Upper lobe of right lung (tissue), 1 donor: ENCODE results near the gene TARBP2. TPM values are rescaled to one million over a fixed set of nuclear protein-coding genes. Genes with fewer than 3 reads are reported as not detected.

Source experiments
- ATAC-seq: fragments of 200-7000 bp; cut with Tn5 transposase; one replicate; pipeline ENCODE4 v1.9.1; 2020; ENCODE audit warnings: mild to moderate bottlenecking, moderate library complexity
- DNase-seq: peaks from one replicate; pipeline ENCODE4 v3.0.0-alpha.2; 2020
- H3K27ac ChIP-seq: fragments of 200-600 bp; one replicate; pipeline ENCODE4 v1.8.0; 2022
- H3K27me3 ChIP-seq: fragments of 200-600 bp; one replicate; pipeline ENCODE4 v1.8.0; 2022; ENCODE audit warnings: mild to moderate bottlenecking
- H3K36me3 ChIP-seq: fragments of 200-600 bp; one replicate; pipeline ENCODE4 v1.8.0; 2022
- H3K4me1 ChIP-seq: fragments of 200-600 bp; one replicate; pipeline ENCODE4 v1.8.0; 2022
- H3K4me3 ChIP-seq: fragments of 200-600 bp; one replicate; pipeline ENCODE4 v1.8.0; 2022; ENCODE audit warnings: mild to moderate bottlenecking
- H3K9me3 ChIP-seq: fragments of 200-600 bp; one replicate; pipeline ENCODE4 v1.8.0; 2022
- intact Hi-C: fragments of 100-400 bp; cut with DNase I; formaldehyde crosslinking; loops from one replicate; pipeline ENCODE4 v1.11.0; 2022
- total RNA-seq: library from RNA; stranded (reverse); fragmentation: NEBNext Ultra II Directional; extraction: Animal tissue kit (Norgen Biotek cat#: 25700); gene quantifications from one replicate; pipeline ENCODE4 v1.2.1, GENCODE V29; 2021
- TF ChIP-seq, protein P1 (sequence below): fragments of 200-600 bp; IDR thresholded peaks from one replicate; pipeline ENCODE4 v1.8.0; 2022; ENCODE audit warnings: antibody characterized with exemption
- donor health status: DM: no; HTN: yes; CAD: no; lungs with severe emphysema.

TARBP2 gene
- total RNA-seq, 1 donor from 2014 or later, result 33.1 TPM

DNA sequence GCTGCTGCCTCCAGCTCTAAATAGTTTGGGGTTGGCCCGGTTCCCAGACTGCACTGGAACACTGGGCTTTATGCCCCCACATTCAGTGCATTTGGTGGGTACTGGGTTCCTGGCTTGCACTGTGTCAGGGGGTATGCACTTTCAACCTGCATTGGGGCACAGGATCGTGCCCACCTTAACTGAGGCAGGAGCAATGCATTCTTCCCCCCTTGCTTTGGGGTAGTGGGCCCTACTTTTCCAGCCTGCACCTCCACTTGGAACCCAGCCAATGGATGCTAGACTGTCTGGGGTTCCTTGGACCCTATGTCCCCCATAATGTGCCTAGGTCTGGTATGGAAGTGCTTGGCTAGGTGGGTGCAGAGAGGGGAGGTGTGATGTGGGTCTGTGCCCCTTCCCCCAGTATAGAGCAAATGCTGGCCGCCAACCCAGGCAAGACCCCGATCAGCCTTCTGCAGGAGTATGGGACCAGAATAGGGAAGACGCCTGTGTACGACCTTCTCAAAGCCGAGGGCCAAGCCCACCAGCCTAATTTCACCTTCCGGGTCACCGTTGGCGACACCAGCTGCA is 615 bp downstream of the TARBP2 start:
- Histone ChIP-seq H3K27ac (peak overlapping the region; percentile 97), H3K4me3 (peak overlapping the region; percentile 77), H3K4me1 (peaks cover 32% of the 10 kb centered on the region), H3K36me3 (peaks cover 23% of the 10 kb centered on the region), H3K9me3 (no peaks in the 10 kb centered on the region), H3K27me3 (no peaks in the 10 kb centered on the region)
- no peak for ATAC-seq
- intact Hi-C loops, result loop anchor here (10.0 kb wide), 1 partner anchor 147 kb away; no protein-coding TSS in a partner anchor
- TF ChIP-seq, protein P1, sequence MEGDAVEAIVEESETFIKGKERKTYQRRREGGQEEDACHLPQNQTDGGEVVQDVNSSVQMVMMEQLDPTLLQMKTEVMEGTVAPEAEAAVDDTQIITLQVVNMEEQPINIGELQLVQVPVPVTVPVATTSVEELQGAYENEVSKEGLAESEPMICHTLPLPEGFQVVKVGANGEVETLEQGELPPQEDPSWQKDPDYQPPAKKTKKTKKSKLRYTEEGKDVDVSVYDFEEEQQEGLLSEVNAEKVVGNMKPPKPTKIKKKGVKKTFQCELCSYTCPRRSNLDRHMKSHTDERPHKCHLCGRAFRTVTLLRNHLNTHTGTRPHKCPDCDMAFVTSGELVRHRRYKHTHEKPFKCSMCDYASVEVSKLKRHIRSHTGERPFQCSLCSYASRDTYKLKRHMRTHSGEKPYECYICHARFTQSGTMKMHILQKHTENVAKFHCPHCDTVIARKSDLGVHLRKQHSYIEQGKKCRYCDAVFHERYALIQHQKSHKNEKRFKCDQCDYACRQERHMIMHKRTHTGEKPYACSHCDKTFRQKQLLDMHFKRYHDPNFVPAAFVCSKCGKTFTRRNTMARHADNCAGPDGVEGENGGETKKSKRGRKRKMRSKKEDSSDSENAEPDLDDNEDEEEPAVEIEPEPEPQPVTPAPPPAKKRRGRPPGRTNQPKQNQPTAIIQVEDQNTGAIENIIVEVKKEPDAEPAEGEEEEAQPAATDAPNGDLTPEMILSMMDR, result no peak
- DNase-seq, result peak; percentile 61

DNA sequence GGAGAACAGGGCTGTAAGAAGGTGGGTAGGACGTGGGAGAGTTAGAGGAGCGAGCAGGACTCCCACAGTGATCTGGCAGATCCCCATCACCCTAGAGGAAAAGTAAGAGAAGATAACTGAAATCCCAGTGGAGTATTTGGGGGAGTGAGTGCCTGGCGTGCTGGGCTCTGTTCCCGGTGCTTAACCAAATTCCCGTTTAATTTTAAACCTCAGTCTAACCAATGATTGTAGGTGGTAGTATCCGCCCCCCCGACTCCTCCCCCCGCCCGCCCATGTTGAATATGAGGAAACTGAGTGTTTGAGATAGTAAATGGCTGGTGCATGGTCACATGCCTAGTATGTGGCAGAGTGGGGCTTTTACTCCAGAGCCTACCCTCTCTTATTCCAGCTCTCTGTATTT is 1.2 kb downstream of the TARBP2 start:
- peak; percentile 46 for DNase-seq
- no peak for ATAC-seq
- peaks cover 26% of the 10 kb centered on the region for H3K4me1 ChIP-seq
- H3K4me3 ChIP-seq, result peak overlapping the region; percentile 77
- H3K27me3 ChIP-seq, result no peaks in the 10 kb centered on the region
- TF ChIP-seq, protein P1, result no peak
- intact Hi-C loops, result loop anchor here (10.0 kb wide), 1 partner anchor 148 kb away; no protein-coding TSS in a partner anchor
- peaks cover 27% of the 10 kb centered on the region for H3K36me3 ChIP-seq
- H3K9me3 ChIP-seq, result no peaks in the 10 kb centered on the region
- H3K27ac ChIP-seq, result peak overlapping the region; percentile 97

DNA sequence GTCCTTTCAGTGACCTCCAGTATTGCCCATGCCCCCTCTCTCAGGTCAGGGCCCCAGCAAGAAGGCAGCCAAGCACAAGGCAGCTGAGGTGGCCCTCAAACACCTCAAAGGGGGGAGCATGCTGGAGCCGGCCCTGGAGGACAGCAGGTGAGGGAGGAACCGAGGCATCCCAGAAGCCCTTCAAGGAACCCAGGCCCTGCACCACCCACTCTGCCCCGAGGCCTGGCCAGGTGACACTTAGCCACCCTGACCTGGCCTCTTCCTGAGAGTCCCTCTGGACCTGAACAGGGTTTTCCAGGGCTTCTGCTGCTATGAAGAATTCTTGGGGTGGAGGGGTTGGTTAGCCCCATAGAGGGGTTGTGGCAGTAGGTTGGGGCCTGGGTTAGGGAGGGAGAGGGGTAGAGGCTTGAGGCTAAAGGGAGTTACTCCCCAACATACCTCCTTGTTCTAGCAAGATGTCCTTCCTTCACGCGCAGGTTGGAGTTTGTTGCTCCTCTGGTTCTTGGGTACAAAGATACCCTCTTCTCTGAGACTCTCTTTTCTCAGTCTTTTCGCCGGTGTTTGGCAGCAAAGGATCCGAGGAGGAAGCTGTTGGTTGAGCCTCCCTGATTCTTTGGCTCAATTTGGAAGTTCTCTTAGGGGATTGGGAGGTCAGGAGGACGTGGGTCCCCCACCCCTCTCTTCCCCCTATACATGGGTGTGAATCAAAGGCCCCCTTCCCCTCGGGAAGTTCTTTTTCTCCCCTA is 2.1 kb downstream of the TARBP2 start:
- DNase-seq (peak; percentile 62), ATAC-seq (no peak)
- TF ChIP-seq, protein P1, result no peak
- intact Hi-C loops, result loop anchor here (10.0 kb wide), 1 partner anchor 148 kb away; no protein-coding TSS in a partner anchor
- Histone ChIP-seq H3K9me3 (no peaks in the 10 kb centered on the region), H3K4me1 (peaks cover 20% of the 10 kb centered on the region), H3K27ac (peak overlapping the region; percentile 82), H3K27me3 (no peaks in the 10 kb centered on the region), H3K4me3 (peak overlapping the region; percentile 2), H3K36me3 (peaks cover 27% of the 10 kb centered on the region)

DNA sequence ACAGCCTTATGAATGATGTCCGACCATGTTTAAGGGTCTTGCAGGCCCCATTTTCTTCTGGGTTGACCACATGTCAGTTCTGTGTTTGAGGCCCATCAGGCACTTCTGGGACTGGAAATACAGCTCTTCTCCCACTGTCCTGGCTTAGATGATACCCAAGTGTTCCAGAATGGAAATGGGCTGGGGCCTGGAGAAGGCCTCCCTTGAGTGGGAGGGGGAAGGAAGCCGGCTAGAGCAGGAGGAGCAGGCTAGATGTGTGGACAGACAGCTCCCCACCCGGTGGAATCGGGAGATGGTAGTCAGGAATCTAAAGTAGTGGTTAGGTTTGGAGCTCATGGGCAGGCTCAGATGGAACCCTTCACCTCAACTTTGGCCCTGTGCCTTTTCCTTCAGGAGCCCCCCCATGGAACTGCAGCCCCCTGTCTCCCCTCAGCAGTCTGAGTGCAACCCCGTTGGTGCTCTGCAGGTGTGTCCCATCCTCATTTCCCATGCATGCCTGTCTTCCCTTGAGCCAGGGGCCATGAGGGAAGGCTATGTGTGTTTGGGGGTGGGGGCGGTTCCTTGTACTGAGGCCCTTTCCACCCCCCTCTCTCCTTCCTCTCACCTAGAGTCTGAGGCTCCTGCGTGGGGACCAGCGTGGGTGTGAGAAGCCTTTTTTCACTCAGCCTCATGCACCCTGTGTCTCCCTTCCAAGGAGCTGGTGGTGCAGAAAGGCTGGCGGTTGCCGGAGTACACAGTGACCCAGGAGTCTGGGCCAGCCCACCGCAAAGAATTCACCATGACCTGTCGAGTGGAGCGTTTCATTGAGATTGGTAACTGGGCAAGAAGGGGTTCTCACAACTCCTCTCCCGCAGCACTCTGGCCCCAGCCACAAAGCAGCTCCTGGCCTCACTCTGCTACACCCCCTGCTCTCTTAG is 3.2 kb downstream of the TARBP2 start:
- H3K27ac ChIP-seq, result peak overlapping the region; percentile 82
- H3K9me3 ChIP-seq, result no peaks in the 10 kb centered on the region
- TF ChIP-seq, protein P1, result no peak
- peaks cover 27% of the 10 kb centered on the region for H3K36me3 ChIP-seq
- H3K27me3 ChIP-seq, result no peaks in the 10 kb centered on the region
- intact Hi-C loops, result loop anchor here (10.0 kb wide), 1 partner anchor 149 kb away; no protein-coding TSS in a partner anchor
- H3K4me3 ChIP-seq, result no peak overlapping the region
- peak; percentile 48 for DNase-seq
- H3K4me1 ChIP-seq, result peaks cover 24% of the 10 kb centered on the region
- no peak for ATAC-seq

DNA sequence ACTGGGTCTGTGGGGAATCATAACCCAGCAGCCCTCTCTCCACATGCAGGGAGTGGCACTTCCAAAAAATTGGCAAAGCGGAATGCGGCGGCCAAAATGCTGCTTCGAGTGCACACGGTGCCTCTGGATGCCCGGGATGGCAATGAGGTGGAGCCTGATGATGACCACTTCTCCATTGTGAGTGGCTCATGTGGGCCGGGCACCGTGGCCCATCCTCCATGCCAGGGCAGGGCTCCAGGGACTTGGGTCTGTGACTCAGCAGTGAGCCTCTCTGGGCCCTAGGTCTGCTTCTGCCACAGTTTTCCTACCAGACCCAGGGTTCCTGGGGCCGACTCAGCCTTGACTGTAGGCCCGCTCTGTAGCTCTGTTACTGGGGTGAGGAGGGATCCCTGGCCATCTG is 4.0 kb downstream of the TARBP2 start:
- intact Hi-C loops, result loop anchor here (10.0 kb wide), 1 partner anchor 150 kb away; no protein-coding TSS in a partner anchor
- no peaks in the 10 kb centered on the region for H3K27me3 ChIP-seq
- H3K9me3 ChIP-seq, result no peaks in the 10 kb centered on the region
- TF ChIP-seq, protein P1, result no peak
- no peak for ATAC-seq
- H3K27ac ChIP-seq, result no peak overlapping the region
- no peak for DNase-seq
- no peak overlapping the region for H3K4me3 ChIP-seq
- peaks cover 24% of the 10 kb centered on the region for H3K4me1 ChIP-seq
- peaks cover 27% of the 10 kb centered on the region for H3K36me3 ChIP-seq
